ENCODE results near the gene RASSF6.
"Not testable (repeated sequence)": the region's sequence is repeated elsewhere in the genome, so short reads cannot be mapped to it uniquely, and the experiment has no call there.

The RASSF6 gene

GRCh38 chr4:73575660-73576059 is 44.6 kb downstream of the RASSF6 start:
- no peak for ATAC-seq

DNA sequence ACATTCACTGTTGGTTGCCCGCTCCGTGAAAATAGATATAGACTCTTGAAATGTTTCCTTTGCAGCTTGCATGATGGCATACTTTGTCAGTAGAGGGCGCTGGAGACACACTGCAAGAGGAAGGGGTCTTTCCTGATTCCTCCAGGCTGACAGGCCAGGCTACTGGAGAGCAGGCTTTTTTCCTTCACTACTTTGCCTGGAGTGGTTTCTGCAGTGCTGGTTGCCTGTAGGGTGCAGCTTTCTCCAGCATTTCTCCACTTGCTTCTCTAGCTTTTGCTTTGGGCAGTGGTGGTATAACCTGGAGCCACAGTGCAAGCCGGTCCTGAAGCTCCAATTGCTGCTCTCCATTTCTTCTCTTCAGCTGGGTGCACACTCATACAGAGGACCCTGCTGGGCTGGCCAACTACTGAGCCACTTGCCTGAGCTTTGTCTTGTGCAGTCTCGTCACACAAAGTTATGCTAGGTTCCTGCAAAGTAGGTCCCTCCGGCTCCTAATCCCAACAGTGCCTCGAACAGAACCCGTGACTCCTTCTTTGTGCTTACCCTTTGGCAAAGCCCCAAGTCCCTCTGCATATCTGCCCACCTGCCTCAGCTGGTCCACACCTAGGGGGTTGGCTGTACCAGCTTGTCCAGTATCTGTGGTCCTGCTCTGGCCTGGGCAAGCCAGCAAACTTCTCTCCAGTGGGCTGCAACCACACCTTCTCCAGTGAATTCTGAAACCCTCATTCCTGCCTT is 46.3 kb downstream of the RASSF6 start:
- ATAC-seq: peak in 1 of 2 donors; percentile 13

DNA sequence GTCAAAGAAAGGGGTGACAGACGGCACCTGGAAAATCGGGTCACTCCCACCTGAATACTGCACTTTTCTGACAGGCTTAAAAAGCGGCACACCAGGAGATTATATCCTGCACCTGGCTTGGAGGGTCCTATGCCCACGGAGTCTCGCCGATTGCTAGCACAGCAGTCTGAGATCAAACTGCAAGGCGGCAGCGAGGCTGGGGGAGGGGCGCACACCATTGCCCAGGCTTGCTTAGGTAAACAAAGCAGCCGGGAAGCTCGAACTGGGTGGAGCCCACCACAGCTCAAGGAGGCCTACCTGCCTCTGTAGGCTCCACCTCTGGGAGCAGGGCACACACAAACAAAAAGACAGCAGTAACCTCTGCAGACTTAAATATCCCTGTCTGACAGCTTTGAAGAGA is 69.4 kb downstream of the RASSF6 start:
- ATAC-seq: not testable (repeated sequence)

DNA sequence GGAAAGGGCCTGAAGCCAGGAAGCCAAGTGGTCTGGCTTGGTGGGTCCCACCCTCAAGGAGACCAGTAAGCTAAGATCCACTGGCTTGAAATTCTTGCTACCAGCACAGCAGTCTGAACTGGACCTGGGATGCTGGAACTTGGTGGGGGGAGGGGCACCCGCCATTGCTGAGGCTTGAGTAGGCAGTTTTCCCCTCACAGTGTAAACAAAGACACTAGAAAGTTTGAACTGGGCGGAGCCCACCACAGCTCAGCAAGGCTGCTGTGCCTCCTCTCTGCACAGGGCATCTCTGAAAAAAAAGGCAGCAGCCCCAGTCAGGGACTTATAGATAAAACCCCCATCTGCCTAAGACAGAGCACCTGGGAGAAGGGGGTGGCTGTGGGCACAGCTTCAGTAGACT is 75.6 kb downstream of the RASSF6 start:
- ATAC-seq: no peak

DNA sequence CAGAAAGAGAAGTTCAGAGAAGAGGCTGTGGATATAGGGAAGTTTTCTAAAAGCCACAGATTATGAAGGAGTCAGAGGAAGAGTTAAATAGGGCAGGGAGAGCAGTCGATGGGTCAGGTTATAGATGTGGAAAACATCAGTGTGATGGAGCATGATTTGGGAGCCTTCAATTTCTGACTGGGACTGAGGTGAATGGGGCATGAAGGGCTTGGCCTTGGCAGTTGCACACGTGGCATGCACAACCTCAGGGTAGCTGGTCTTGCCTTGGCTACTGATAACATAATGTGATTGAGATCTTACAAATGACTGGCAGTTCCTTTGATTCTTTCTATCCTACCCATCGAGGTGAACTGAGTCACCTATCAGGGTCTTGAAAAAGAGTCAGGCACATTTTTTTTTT is 79.0 kb downstream of the RASSF6 start:
- no peak for ATAC-seq

DNA sequence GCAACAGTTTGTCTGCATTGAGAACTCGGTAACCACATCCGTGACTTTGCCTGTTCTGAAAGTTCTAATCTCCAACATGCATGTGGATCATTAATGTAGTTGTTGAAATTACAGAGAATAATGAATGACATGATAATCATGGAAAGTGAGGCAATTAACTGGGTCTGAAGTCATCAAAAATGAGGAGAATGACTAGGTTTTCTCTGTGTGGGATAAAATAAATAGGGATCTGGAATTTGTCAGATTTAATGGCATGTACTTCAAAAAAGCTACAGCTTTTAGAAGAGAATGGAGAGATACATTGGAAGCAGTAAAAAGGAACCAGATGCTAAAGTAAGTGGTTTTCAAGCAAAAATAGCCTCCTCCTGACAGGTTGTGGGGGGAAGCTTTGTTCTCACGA is 79.4 kb downstream of the RASSF6 start:
- ATAC-seq: no peak

- no peak for ATAC-seq
These were observed 80.8 kb downstream of the RASSF6 start for GRCh38 chr4:73539386-73539785.

DNA sequence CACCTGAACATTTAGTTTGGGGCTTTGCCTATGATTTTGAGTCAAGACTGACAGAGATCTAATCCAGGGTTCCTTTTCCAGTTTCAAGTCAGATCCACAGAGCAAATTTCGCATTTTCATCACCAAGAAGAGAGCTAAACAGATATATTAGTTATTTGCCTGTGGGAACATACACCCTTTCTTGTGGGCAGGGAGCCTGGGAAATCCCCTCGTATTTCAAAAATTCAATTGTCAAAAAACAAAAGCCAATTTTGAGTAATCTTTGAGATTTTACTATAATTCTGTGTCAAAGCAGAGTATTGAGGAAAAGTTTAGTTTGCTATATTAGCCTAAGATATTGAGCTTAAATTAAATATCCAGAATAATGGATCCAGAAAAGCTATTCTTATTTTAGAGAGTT is 82.1 kb downstream of the RASSF6 start:
- ATAC-seq: no peak

GRCh38 chr4:73533515-73534422 is 86.5 kb downstream of the RASSF6 start:
- no peak for ATAC-seq

DNA sequence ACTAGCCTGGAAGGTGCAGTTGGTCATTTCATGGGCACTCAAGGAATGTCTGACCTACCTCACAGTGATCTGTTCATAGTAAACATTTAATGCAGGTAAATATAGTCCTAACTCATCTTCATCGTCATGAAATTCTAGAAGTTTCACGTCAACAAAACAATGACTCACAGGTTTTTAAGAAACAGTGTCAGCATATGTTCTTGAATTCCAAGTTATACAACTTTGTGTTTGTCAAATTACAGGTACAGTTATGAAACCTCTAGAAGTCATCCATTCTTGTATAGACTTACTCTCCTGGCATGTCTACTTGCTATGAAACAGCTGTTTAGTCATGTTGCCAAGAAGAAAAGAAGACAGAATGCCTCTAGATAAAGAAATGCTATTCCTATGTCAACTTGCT is 92.1 kb downstream of the RASSF6 start:
- no peak for ATAC-seq

- ATAC-seq: no peak
These were observed 93.0 kb downstream of the RASSF6 start for GRCh38 chr4:73527196-73527595.

DNA sequence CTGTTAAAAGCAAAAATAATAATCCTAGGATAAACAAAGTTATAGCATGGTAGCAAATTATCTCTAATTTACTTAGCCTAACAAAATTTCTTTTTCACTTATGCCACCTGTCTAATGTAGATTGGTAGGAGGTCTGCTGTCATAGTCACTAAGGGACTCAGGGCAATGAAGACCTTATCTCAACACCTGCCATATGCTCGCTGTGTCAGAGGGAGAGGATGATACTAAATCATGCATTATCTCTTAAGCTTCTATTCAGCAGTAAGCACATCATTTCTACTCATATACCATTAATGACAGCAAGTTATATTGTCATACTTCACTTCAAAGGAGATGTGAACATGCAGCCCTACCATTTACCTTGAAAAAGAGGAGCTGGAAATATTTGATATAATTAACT is 94.6 kb downstream of the RASSF6 start:
- ATAC-seq: no peak

DNA sequence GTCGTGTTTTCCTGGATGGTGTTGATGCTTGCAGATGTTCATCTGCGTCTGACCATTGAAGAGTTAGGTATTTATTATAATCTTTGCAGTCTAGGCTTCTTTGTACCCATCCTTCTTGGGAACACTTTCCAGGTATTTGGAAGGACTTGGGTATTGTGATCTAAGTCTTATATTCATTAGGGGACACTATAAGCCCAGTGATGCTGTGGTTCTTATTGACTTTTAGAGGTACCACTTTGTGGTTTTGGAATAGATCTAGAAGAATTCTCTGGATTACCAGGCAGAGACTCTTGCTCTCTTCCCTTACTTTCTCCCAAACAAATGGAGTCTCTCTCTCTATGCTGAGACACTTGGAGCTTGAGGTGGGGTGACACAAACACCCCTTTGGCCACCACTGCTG is 97.1 kb downstream of the RASSF6 start:
- ATAC-seq: no peak

Measured in activated CD4-positive, CD25-positive, alpha-beta regulatory T cell treated with anti-CD3 and anti-CD28 coated beads, Interleukin-2, amount 50 U/mL, for 24 hours (primary cell).